OCI-LY7 (cell line): ENCODE data around the gene FUT8. TPM values are rescaled to one million over a fixed set of nuclear protein-coding genes. Genes with fewer than 3 reads are reported as not detected.
A peak's percentile ranks its signal among the peaks of the same experiment; 100 is the strongest.

ENCODE experiments used
- BruUV-seq: library from RNA; stranded (reverse); fragments of 400-500 nt; replicated peaks from 2 replicates; lab custom pipeline; 2021; lab: Mats Ljungman, UMichigan
- CTCF ChIA-PET: fragments of 300-600 bp; sonication (Branson Sonifier 250); formaldehyde crosslinking; loops from one replicate; lab custom pipeline; 2022; ENCODE audit warnings: antibody characterized with exemption; ENCODE audit not compliant: unreplicated experiment; lab: Charles Lee
- POLR2A ChIA-PET: fragments of 300-600 bp; sonication (Branson Sonifier 250); formaldehyde crosslinking; loops from one replicate; lab custom pipeline; 2022; ENCODE audit warnings: antibody characterized with exemption; lab: Charles Lee
- DNase-seq: peaks from one replicate; pipeline ENCODE4 v3.0.0-alpha.2; 2015; ENCODE audit warnings: low spot score
- H2AFZ ChIP-seq: fragments of 200-600 bp; sonication (generic), shearing (Covaris generic); 2 replicates; pipeline ENCODE4 v1.6.1; 2014; ENCODE audit warnings: mild to moderate bottlenecking, antibody characterized with exemption, low read length, moderate library complexity
- H3K27ac ChIP-seq: fragments of 200-600 bp; sonication (generic); 2 replicates; pipeline ENCODE4 v1.5.1; 2014; ENCODE audit warnings: mixed run types, low read depth, mild to moderate bottlenecking, moderate library complexity, low read length, inconsistent platforms; ENCODE audit not compliant: poor library complexity, severe bottlenecking
- H3K36me3 ChIP-seq: fragments of 200-600 bp; sonication (generic); 2 replicates; pipeline ENCODE4 v1.6.1; 2014; ENCODE audit warnings: mild to moderate bottlenecking, antibody characterized with exemption, low read length, moderate library complexity, mixed read lengths; ENCODE audit not compliant: insufficient read depth
- H3K4me1 ChIP-seq: fragments of 200-600 bp; sonication (generic); 2 replicates; pipeline ENCODE4 v1.5.1; 2014; ENCODE audit warnings: mild to moderate bottlenecking, low read length; ENCODE audit not compliant: insufficient read depth, poor library complexity, severe bottlenecking
- H3K4me2 ChIP-seq: fragments of 200-600 bp; sonication (generic); 2 replicates; pipeline ENCODE4 v1.6.1; 2014; ENCODE audit warnings: mild to moderate bottlenecking, low read length
- H3K4me3 ChIP-seq: fragments of 200-600 bp; sonication (generic); 2 replicates; pipeline ENCODE4 v1.5.1; 2014; ENCODE audit warnings: mild to moderate bottlenecking, low read depth, low read length; ENCODE audit not compliant: poor library complexity, severe bottlenecking
- H3K79me2 ChIP-seq: fragments of 200-600 bp; sonication (generic); 2 replicates; pipeline ENCODE4 v1.6.1; 2016; ENCODE audit warnings: low read depth, mild to moderate bottlenecking, low read length, moderate library complexity, mixed read lengths; ENCODE audit not compliant: insufficient read depth
- H3K9me2 ChIP-seq: fragments of 200-600 bp; sonication (generic); 2 replicates; pipeline ENCODE4 v1.6.1; 2016; ENCODE audit warnings: mild to moderate bottlenecking, low read length, mixed read lengths; ENCODE audit not compliant: insufficient read depth
- H3K9me3 ChIP-seq: fragments of 200-600 bp; sonication (generic); 2 replicates; pipeline ENCODE4 v1.6.1; 2014; ENCODE audit warnings: mild to moderate bottlenecking, mixed run types, low read length, mixed read lengths
- H4K20me1 ChIP-seq: fragments of 200-600 bp; sonication (generic); 2 replicates; pipeline ENCODE4 v1.6.1; 2014; ENCODE audit warnings: mild to moderate bottlenecking, antibody characterized with exemption, low read length, moderate library complexity, mixed read lengths; ENCODE audit not compliant: insufficient read depth
- EZH2phosphoT487 ChIP-seq: fragments of 200-600 bp; sonication (generic); IDR thresholded peaks from 2 replicates; pipeline ENCODE4 v1.6.1; 2018; ENCODE audit warnings: low read depth, borderline replicate concordance, mild to moderate bottlenecking, mixed run types, antibody characterized with exemption, low read length, moderate library complexity, mixed read lengths
- intact Hi-C: fragments of 100-400 bp; cut with micrococcal nuclease; formaldehyde crosslinking; loops from one replicate; pipeline ENCODE4 v1.10.0; 2022; ENCODE audit not compliant: unreplicated experiment
- total RNA-seq, 2 experiments: library from RNA; depleted of rRNA in 1 of 2; stranded (reverse); fragments of >200 nt in 1 of 2; shearing (Covaris generic) in 1 of 2; gene quantifications; 2 replicates each; pipeline ENCODE4 v1.2.3, GENCODE V29; 2014 to 2022
- TF ChIP-seq, protein P1 (sequence below): fragments of 200-600 bp; sonication (generic); conservative IDR thresholded peaks from 2 replicates; pipeline ENCODE4 v1.5.1; 2014; ENCODE audit warnings: mild to moderate bottlenecking, antibody characterized with exemption, low read length, moderate library complexity, mixed read lengths

The FUT8 gene
- total RNA-seq, 2 experiments from 2014 or later: 90.3 to 174 TPM

DNA sequence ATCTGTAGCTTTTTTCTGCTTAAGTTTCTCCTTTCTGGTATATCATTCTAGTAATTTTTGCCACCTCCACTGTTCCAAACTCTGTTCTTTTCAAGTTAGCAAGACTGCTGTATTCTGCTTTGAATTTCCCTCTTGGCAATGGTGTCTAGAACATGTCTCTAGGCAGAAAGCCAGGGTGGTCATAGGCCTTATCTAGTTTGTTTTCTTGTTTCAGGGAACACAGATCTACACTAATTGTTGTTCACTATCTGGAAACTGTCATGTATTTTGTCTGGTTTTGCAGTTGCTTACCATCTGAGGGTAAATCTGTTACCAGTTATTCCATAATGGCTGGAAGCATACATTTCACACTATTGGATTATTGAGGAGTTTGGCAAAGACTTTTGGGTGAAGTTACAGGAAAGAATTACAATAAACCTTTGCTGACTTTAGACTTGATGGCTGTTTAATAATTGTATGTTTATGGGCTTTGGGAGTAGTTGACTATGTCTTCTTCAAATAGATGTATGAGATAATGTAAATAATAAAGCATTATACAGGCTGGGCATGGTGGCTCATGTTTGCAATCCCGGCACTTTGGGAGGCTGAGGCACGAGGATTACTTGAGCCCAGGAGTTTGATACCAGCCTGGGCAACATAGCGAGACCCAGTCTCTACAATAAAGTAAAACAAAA, 41.4 kb downstream of the FUT8 start:
- TF ChIP-seq EZH2phosphoT487: no peak
- TF ChIP-seq, protein P1, sequence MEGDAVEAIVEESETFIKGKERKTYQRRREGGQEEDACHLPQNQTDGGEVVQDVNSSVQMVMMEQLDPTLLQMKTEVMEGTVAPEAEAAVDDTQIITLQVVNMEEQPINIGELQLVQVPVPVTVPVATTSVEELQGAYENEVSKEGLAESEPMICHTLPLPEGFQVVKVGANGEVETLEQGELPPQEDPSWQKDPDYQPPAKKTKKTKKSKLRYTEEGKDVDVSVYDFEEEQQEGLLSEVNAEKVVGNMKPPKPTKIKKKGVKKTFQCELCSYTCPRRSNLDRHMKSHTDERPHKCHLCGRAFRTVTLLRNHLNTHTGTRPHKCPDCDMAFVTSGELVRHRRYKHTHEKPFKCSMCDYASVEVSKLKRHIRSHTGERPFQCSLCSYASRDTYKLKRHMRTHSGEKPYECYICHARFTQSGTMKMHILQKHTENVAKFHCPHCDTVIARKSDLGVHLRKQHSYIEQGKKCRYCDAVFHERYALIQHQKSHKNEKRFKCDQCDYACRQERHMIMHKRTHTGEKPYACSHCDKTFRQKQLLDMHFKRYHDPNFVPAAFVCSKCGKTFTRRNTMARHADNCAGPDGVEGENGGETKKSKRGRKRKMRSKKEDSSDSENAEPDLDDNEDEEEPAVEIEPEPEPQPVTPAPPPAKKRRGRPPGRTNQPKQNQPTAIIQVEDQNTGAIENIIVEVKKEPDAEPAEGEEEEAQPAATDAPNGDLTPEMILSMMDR: no peak
- H3K9me2 ChIP-seq: no peaks in the 10 kb centered on the region
- H3K27ac ChIP-seq: no peak overlapping the region
- intact Hi-C loops: no loop called here
- H4K20me1 ChIP-seq: no peaks in the 10 kb centered on the region
- H3K79me2 ChIP-seq: peaks cover 92% of the 10 kb centered on the region
- H3K4me2 ChIP-seq: no peak overlapping the region
- H2AFZ ChIP-seq: no peak overlapping the region
- peaks cover 43% of the 10 kb centered on the region for H3K9me3 ChIP-seq
- no peak overlapping the region for H3K4me3 ChIP-seq
- H3K36me3 ChIP-seq: peaks cover 97% of the 10 kb centered on the region
- ChIA-PET POLR2A (interaction anchor here (0.6 to 2.6 kb wide), 6 partner anchors 10 to 44 kb away, joined by 3 to 10 read pairs (median 4); no protein-coding TSS in a partner anchor), CTCF (no interaction called here)
- no peak for DNase-seq
- no TSS peak for BruUV-seq
- H3K4me1 ChIP-seq: no peaks in the 10 kb centered on the region

DNA sequence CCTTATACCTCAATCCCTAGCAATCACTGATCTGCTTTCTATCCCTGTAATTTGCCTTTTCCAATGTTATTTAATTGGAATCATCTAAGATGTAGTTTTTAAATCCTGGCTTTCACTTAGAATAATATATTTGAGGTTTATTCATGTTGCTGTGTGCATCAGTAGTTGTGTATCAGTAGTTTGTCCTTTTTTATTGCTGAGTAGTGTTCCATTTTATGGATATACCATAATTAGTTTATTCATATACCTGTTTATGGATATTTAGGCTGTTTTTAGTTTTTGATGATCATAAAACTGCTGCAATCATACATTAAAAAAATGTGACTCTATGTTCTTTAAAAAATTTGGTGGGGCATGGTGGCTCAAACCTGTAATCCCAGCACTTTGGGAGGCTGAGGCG, 43.7 kb downstream of the FUT8 start:
- peaks cover 91% of the 10 kb centered on the region for H3K79me2 ChIP-seq
- H3K9me3 ChIP-seq: peaks cover 23% of the 10 kb centered on the region
- H3K9me2 ChIP-seq: no peaks in the 10 kb centered on the region
- peaks cover 13% of the 10 kb centered on the region for H3K4me1 ChIP-seq
- POLR2A ChIA-PET: no interaction called here
- no peak overlapping the region for H2AFZ ChIP-seq
- intact Hi-C loops: no loop called here
- no peak overlapping the region for H3K27ac ChIP-seq
- no TSS peak for BruUV-seq
- DNase-seq: no peak
- no peaks in the 10 kb centered on the region for H4K20me1 ChIP-seq
- no peak overlapping the region for H3K4me3 ChIP-seq
- CTCF ChIA-PET: no interaction called here
- H3K4me2 ChIP-seq: no peak overlapping the region
- TF ChIP-seq EZH2phosphoT487: no peak
- TF ChIP-seq, protein P1: no peak
- peaks cover 95% of the 10 kb centered on the region for H3K36me3 ChIP-seq

DNA sequence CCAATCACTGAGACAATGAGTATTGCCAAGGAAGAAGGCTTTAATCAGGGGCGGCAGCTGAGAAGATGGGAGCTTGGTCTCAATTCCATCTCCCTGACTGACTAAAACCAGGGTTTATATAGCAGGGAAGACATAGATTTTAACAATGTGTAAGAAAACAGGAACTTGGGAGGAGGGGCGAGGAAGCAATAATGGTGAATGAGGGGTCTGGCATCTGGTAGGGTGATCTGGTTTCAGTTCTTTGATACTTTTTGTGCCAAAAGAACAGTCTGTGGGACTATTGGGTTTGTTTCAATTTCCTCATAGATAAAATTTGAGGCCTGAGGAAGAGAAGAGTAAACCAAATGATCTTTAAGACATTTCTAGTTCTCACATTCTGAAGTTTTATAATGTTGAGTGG, 49.2 kb downstream of the FUT8 start:
- intact Hi-C loops: loop anchor here (2.0 kb wide), 1 partner anchor 17 kb away; no protein-coding TSS in a partner anchor
- DNase-seq: peak; percentile 25
- H3K9me3 ChIP-seq: no peaks in the 10 kb centered on the region
- H3K9me2 ChIP-seq: no peaks in the 10 kb centered on the region
- ChIA-PET CTCF (interaction anchor here (0.5 kb wide), 1 partner anchor 13 kb away, joined by 3 read pairs; no protein-coding TSS in a partner anchor), POLR2A (interaction anchor here (0.6 to 1.7 kb wide), 5 partner anchors 9 to 20 kb away, joined by 3 to 6 read pairs (median 4); no protein-coding TSS in a partner anchor)
- H3K4me2 ChIP-seq: peak overlapping the region; percentile 31; the same call in 1 of the 2 replicates
- H2AFZ ChIP-seq: no peak overlapping the region
- peaks cover 24% of the 10 kb centered on the region for H3K4me1 ChIP-seq
- peaks cover 91% of the 10 kb centered on the region for H3K79me2 ChIP-seq
- no peak overlapping the region for H3K4me3 ChIP-seq
- no peak for TF ChIP-seq EZH2phosphoT487
- TF ChIP-seq, protein P1: no peak
- H3K27ac ChIP-seq: peak overlapping the region; percentile 41
- peaks cover 94% of the 10 kb centered on the region for H3K36me3 ChIP-seq
- no TSS peak for BruUV-seq
- H4K20me1 ChIP-seq: no peaks in the 10 kb centered on the region
